ENCODE measurements around the gene SLC11A2.

SLC11A2 gene

GRCh38 chr12:51000245-51000644 is 25.9 kb downstream of the SLC11A2 start:
- no peak overlapping the region for H3K4me3 ChIP-seq (replicated peaks in 1 of 2; ENCODE audit: low read depth in 2 of 2, low read length in 2 of 2)
- no peak for TF ChIP-seq CTCF (IDR thresholded peaks at IDR 0.05; ENCODE audit: low read depth, low read length)
- peak in 1 of 2 donors; percentile 51 for DNase-seq (ENCODE audit: low read depth in 2 of 2)

GRCh38 chr12:50999093-50999492 is 27.1 kb downstream of the SLC11A2 start:
- TF ChIP-seq CTCF (IDR thresholded peaks at IDR 0.05; ENCODE audit: low read depth, low read length) = no peak
- no peak for DNase-seq (ENCODE audit: low read depth in 2 of 2)
- H3K4me3 ChIP-seq (replicated peaks in 1 of 2; ENCODE audit: low read depth in 2 of 2, low read length in 2 of 2) = no peak overlapping the region

GRCh38 chr12:50992819-50993218 is 33.4 kb downstream of the SLC11A2 start:
- H3K4me3 ChIP-seq (replicated peaks in 1 of 2; ENCODE audit: low read depth in 2 of 2, low read length in 2 of 2) = no peak overlapping the region
- DNase-seq (ENCODE audit: low read depth in 2 of 2) = peak in 1 of 2 donors; percentile 33
- no peak for TF ChIP-seq CTCF (IDR thresholded peaks at IDR 0.05; ENCODE audit: low read depth, low read length)

- TF ChIP-seq CTCF (IDR thresholded peaks at IDR 0.05; ENCODE audit: low read depth, low read length) = no peak
- no peak for DNase-seq (ENCODE audit: low read depth in 2 of 2)
- no peak overlapping the region for H3K4me3 ChIP-seq (replicated peaks in 1 of 2; ENCODE audit: low read depth in 2 of 2, low read length in 2 of 2)
Observed at GRCh38 chr12:50991291-50991690, 34.9 kb downstream of the SLC11A2 start.

GRCh38 chr12:50990791-50991190 is 35.4 kb downstream of the SLC11A2 start:
- no peak for TF ChIP-seq CTCF (IDR thresholded peaks at IDR 0.05; ENCODE audit: low read depth, low read length)
- H3K4me3 ChIP-seq (replicated peaks in 1 of 2; ENCODE audit: low read depth in 2 of 2, low read length in 2 of 2) = no peak overlapping the region
- DNase-seq (ENCODE audit: low read depth in 2 of 2) = no peak

GRCh38 chr12:50990147-50990727 is 35.9 kb downstream of the SLC11A2 start:
- H3K4me3 ChIP-seq (replicated peaks in 1 of 2; ENCODE audit: low read depth in 2 of 2, low read length in 2 of 2) = no peak overlapping the region
- no peak for DNase-seq (ENCODE audit: low read depth in 2 of 2)
- no peak for TF ChIP-seq CTCF (IDR thresholded peaks at IDR 0.05; ENCODE audit: low read depth, low read length)

GRCh38 chr12:50988871-50989270 is 37.3 kb downstream of the SLC11A2 start:
- no peak for TF ChIP-seq CTCF (IDR thresholded peaks at IDR 0.05; ENCODE audit: low read depth, low read length)
- no peak overlapping the region for H3K4me3 ChIP-seq (replicated peaks in 1 of 2; ENCODE audit: low read depth in 2 of 2, low read length in 2 of 2)
- no peak for DNase-seq (ENCODE audit: low read depth in 2 of 2)
